SK-N-SH treated with all-trans-retinoic acid at 6 μM for 48 hours (cell line): Measurements from ENCODE around the gene SNX27.

Experiments
- ARNTL ChIP-seq: fragments of 450-650 bp; formaldehyde crosslinking; IDR thresholded peaks from 2 replicates; pipeline ENCODE4 v1.5.0; 2020; ENCODE audit warnings: low read depth, mild to moderate bottlenecking, moderate library complexity, borderline replicate concordance
- OSR1 ChIP-seq: fragments of 250-450 bp; sonication (Bioruptor Pico); IDR thresholded peaks from 2 replicates; pipeline ENCODE4 v1.8.0; 2022; ENCODE audit warnings: moderate library complexity, mild to moderate bottlenecking, inconsistent platforms
- PPARA ChIP-seq: fragments of 250-450 bp; sonication (Bioruptor Pico); IDR thresholded peaks from 2 replicates; pipeline ENCODE4 v1.5.0; 2020; ENCODE audit warnings: mild to moderate bottlenecking, borderline replicate concordance
- ZFP30 ChIP-seq: fragments of 450-650 bp; formaldehyde crosslinking; IDR thresholded peaks from 2 replicates; pipeline ENCODE4 v1.5.0; 2022; ENCODE audit warnings: mild to moderate bottlenecking, moderate library complexity

GRCh38 chr1:151673407-151673806, 61.6 kb downstream of the SNX27 start:
- no peak for TF ChIP-seq ARNTL (CRISPR knock-in tag)
- TF ChIP-seq OSR1 (CRISPR knock-in tag): no peak
- no peak for TF ChIP-seq PPARA (CRISPR knock-in tag)
- no peak for TF ChIP-seq ZFP30 (CRISPR knock-in tag)
